HepG2 (cell line): ENCODE results near the gene RNASE2. TPM values are rescaled to one million over a fixed set of nuclear protein-coding genes. Genes with fewer than 3 reads are reported as not detected.
"Not testable (repeated sequence)": the region's sequence is repeated elsewhere in the genome, so short reads cannot be mapped to it uniquely, and the experiment has no call there.

Experiments used
- ATAC-seq: fragments of 200-7000 bp; cut with Tn5 transposase; 3 replicates; pipeline ENCODE4 v1.9.1; 2020; ENCODE audit warnings: mild to moderate bottlenecking, moderate library complexity
- BruUV-seq: library from RNA; stranded (reverse); fragments of 400-500 nt; replicated peaks from 2 replicates; lab custom pipeline; 2021; lab: Mats Ljungman, UMichigan
- CTCF ChIA-PET: fragments of 300-600 bp; formaldehyde crosslinking; extraction: SDS; loops from one replicate; lab custom pipeline; 2021; ENCODE audit warnings: low total read pairs, inconsistent platforms, low intra/inter-chr PET ratio; lab: Yijun Ruan, JAX
- POLR2A ChIA-PET: fragments of 350-600 bp; sonication (Branson Sonifier 250); formaldehyde crosslinking; loops from one replicate; lab custom pipeline; 2020; ENCODE audit warnings: antibody characterized with exemption, inconsistent platforms; lab: Yijun Ruan, JAX
- DNase-seq: peaks from one replicate; pipeline ENCODE4 v3.0.0-alpha.2; 2015; ENCODE audit warnings: low spot score
- FAIRE-seq: peaks from 3 replicates; lab custom pipeline; 2011; peaks lifted over from hg19 to GRCh38; lab: Jason Lieb, UNC
- H2AFZ ChIP-seq: one replicate; pipeline ENCODE4 v1.6.1; 2011; ENCODE audit warnings: low read length, inconsistent platforms
- H3K27ac ChIP-seq: fragments of 300-600 bp; 3 replicates; pipeline ENCODE4 v1.8.0; 2011; ENCODE audit warnings: mixed run types, mild to moderate bottlenecking, mixed read lengths, low read length, inconsistent platforms; ENCODE audit not compliant: insufficient read depth; ENCODE audit errors: extremely low read length
- H3K27me3 ChIP-seq, 2 experiments: fragments of 200-600 bp in 1 of 2; 2 replicates in 1 of 2; 3 replicates in 1 of 2; pipeline versions ENCODE4 v1.6.0 to v1.8.0; 2011; ENCODE audit warnings: low read length in 2 of 2, mild to moderate bottlenecking in 2 of 2, moderate library complexity in 2 of 2, inconsistent platforms in 1 of 2; ENCODE audit not compliant: insufficient read depth in 2 of 2, control insufficient read depth in 1 of 2
- H3K36me3 ChIP-seq, 2 experiments: fragments of 200-600 bp in 1 of 2; replicated peaks in 1 of 2; 2 replicates in 1 of 2; 3 replicates in 1 of 2; pipeline versions ENCODE4 v1.5.1 to v1.8.0; 2011; ENCODE audit warnings: low read length in 2 of 2, inconsistent platforms in 1 of 2; ENCODE audit not compliant: insufficient read depth in 2 of 2, control insufficient read depth in 1 of 2
- H3K4me1 ChIP-seq: 2 replicates; pipeline ENCODE4 v1.5.1; 2012; ENCODE audit warnings: low read length, inconsistent platforms; ENCODE audit not compliant: insufficient read depth
- H3K4me2 ChIP-seq: 2 replicates; pipeline ENCODE4 v1.6.0; 2011; ENCODE audit warnings: low read depth, low read length, inconsistent platforms
- H3K4me3 ChIP-seq, 3 experiments: fragments of 200-600 bp in 1 of 3; sonication (generic), shearing (Covaris generic) in 1 of 3; replicated peaks in 1 of 3; 2 replicates each; pipeline ENCODE4 v1.5.1; 2011 to 2016; ENCODE audit warnings: low read length in 3 of 3, inconsistent platforms in 2 of 3, low read depth in 2 of 3, mild to moderate bottlenecking in 2 of 3, control low read depth in 1 of 3, mixed read lengths in 1 of 3; ENCODE audit not compliant: insufficient read depth in 1 of 3
- H3K79me2 ChIP-seq: one replicate; pipeline ENCODE4 v1.6.1; 2011; ENCODE audit warnings: low read length, inconsistent platforms; ENCODE audit not compliant: insufficient read depth
- H3K9ac ChIP-seq: 2 replicates; pipeline ENCODE4 v1.6.0; 2011; ENCODE audit warnings: mild to moderate bottlenecking, low read depth, low read length, inconsistent platforms; ENCODE audit not compliant: insufficient read depth
- H3K9me3 ChIP-seq: 2 replicates; pipeline ENCODE4 v1.5.1; 2012; ENCODE audit warnings: mild to moderate bottlenecking, low read length
- H4K20me1 ChIP-seq: 2 replicates; pipeline ENCODE4 v1.6.0; 2011; ENCODE audit warnings: inconsistent platforms, mild to moderate bottlenecking, low read length, moderate library complexity; ENCODE audit not compliant: insufficient read depth
- CEBPB ChIP-seq: IDR thresholded peaks from 2 replicates; pipeline ENCODE4 v1.6.1; 2011; ENCODE audit warnings: low read depth, low read length, improper control_type of control experiment, borderline replicate concordance
- CEBPG ChIP-seq: IDR thresholded peaks from 2 replicates; pipeline ENCODE4 v1.6.1; 2016
- FOSL2 ChIP-seq: sonication (generic); formaldehyde crosslinking; IDR thresholded peaks from 2 replicates; pipeline ENCODE4 v1.4.0; 2020; ENCODE audit warnings: missing genetic modification reagents
- FOXA1 ChIP-seq, 2 experiments: fragments of 450-650 bp in 1 of 2; sonication (generic) in 1 of 2; formaldehyde crosslinking in 1 of 2; IDR thresholded peaks; 2 replicates each; pipeline versions ENCODE4 v1.4.0 to v1.6.1; 2016 to 2020; ENCODE audit warnings: missing genetic modification reagents in 1 of 2
- PBX2 ChIP-seq: IDR thresholded peaks from 2 replicates; pipeline ENCODE4 v1.6.1; 2016; ENCODE audit warnings: control low read depth
- PHF8 ChIP-seq: sonication (generic); formaldehyde crosslinking; IDR thresholded peaks from 2 replicates; pipeline ENCODE4 v1.5.0; 2020; ENCODE audit warnings: missing genetic modification reagents
- ZBTB10 ChIP-seq: sonication (generic); formaldehyde crosslinking; IDR thresholded peaks from 2 replicates; pipeline ENCODE4 v1.4.0; 2020; ENCODE audit warnings: missing genetic modification reagents, borderline replicate concordance
- ZBTB7B ChIP-seq: sonication (generic); formaldehyde crosslinking; IDR thresholded peaks from 2 replicates; pipeline ENCODE4 v1.4.0; 2020; ENCODE audit warnings: missing genetic modification reagents
- ZNF501 ChIP-seq: sonication (generic); formaldehyde crosslinking; IDR thresholded peaks from 2 replicates; pipeline ENCODE4 v1.5.1; 2020; ENCODE audit warnings: mild to moderate bottlenecking, moderate library complexity, missing genetic modification reagents
- ZNF687 ChIP-seq: sonication (generic); formaldehyde crosslinking; IDR thresholded peaks from 2 replicates; pipeline ENCODE4 v1.5.1; 2020; ENCODE audit warnings: mild to moderate bottlenecking, missing genetic modification reagents, moderate library complexity
- WGBS: methylation state at CpG from one replicate; pipeline ENCODE4 v1.1.6; 2017; ENCODE audit warnings: low lambda C conversion rate; 5-methylcytosine and 5-hydroxymethylcytosine counted together
- in situ Hi-C: cut with HindIII; loops from 2 replicates; pipeline ENCODE4 v1.10.0; 2017; ENCODE audit warnings: low pct_unique_long_range_greater_than_20kb; ENCODE audit not compliant: extremely low pct_ligation_motif_present
- intact Hi-C: fragments of 100-400 bp; cut with micrococcal nuclease; formaldehyde crosslinking; loops from one replicate; pipeline ENCODE4 v1.10.0; 2022; ENCODE audit not compliant: unreplicated experiment
- polyA plus RNA-seq, 8 experiments: library from polyadenylated mRNA; depleted of rRNA in 3 of 8; stranded (reverse) in 7 of 8; unstranded in 1 of 8; fragments of >200 nt; fragmentation: Illumina TruSeq in 4 of 8; extraction: Trizol in 4 of 8; gene quantifications; 2 replicates each; pipeline versions ENCODE4 v1.2.1 to v1.2.3, GENCODE V29; 2011 to 2016; ENCODE audit warnings: low read depth in 4 of 8, missing spikeins in 1 of 8, mixed read lengths in 1 of 8; ENCODE audit not compliant: insufficient read depth in 1 of 8
- total RNA-seq, 5 experiments: library from RNA; depleted of rRNA; stranded (reverse); fragments of >200 nt; fragmentation: Illumina TruSeq; extraction: Trizol; gene quantifications; 2 replicates each; pipeline ENCODE4 v1.2.3, GENCODE V29; 2016; ENCODE audit warnings: low read depth in 1 of 5

The RNASE2 gene
- total and polyA plus RNA-seq, 2 of the 13 experiments (the other 11 are each of a cell fraction or from before 2014, with no cell fraction given), result 0.69 TPM; not detected in 1

- TF ChIP-seq ZNF501 (CRISPR knock-in tag) (0 out of 2 replicates have a peak, but pooled peaks have one; percentile 23), ZBTB7B (CRISPR knock-in tag) (peak; percentile 54; the same call in 1 of the 2 replicates), FOXA1 (IDR thresholded peaks at IDR 0.05) (0 out of 2 replicates have a peak, but pooled peaks have one; percentile 8), FOXA1 (CRISPR knock-in tag; IDR thresholded peaks at IDR 0.05) (peak; percentile 92), ZNF687 (CRISPR knock-in tag) (peak; percentile 60), PHF8 (CRISPR knock-in tag) (peak; percentile 41; the same call in 1 of the 2 replicates)
These were observed 44.5 kb upstream of the RNASE2 start (continued) for GRCh38 chr14:20910822-20911221.

GRCh38 chr14:20919038-20919756 lies 36.1 kb upstream of the RNASE2 start:
- ATAC-seq, result peak; percentile 69
- peak; percentile 76 for FAIRE-seq
- H3K27ac ChIP-seq, BruUV-seq, POLR2A ChIA-PET, in situ Hi-C loops, H3K4me3 ChIP-seq, H3K27me3 ChIP-seq, intact Hi-C loops, H3K4me2 ChIP-seq, H3K79me2 ChIP-seq, CTCF ChIA-PET, H4K20me1 ChIP-seq, H2AFZ ChIP-seq, H3K9me3 ChIP-seq, H3K9ac ChIP-seq, H3K36me3 ChIP-seq, H3K4me1 ChIP-seq: not testable (repeated sequence)
- TF ChIP-seq ZBTB10 (peak; percentile 32; the same call in 1 of the 2 replicates), CEBPB (peak; percentile 91), PBX2 (peak; percentile 61), FOSL2 (CRISPR knock-in tag) (peak; percentile 11; the same call in 1 of the 2 replicates), CEBPG (CRISPR knock-in tag) (peak; percentile 88)
- peak; percentile 27 for DNase-seq
- 38% methylated on average over 10 of the region's 11 CpGs for WGBS
